HT-29 (cell line): ENCODE data around the gene IQSEC1. TPM values are rescaled to one million over a fixed set of nuclear protein-coding genes. Genes with fewer than 3 reads are reported as not detected.

Experiments
- DNase-seq: peaks from one replicate; pipeline ENCODE4 v3.0.0-alpha.2; 2015; ENCODE audit warnings: low spot score
- total RNA-seq: library from RNA; depleted of rRNA; stranded (reverse); fragments of >200 nt; shearing (Covaris generic); gene quantifications from 2 replicates; pipeline ENCODE4 v1.2.3, GENCODE V29; 2014

Gene IQSEC1
- total RNA-seq, 1 experiment from 2014 or later, result 4.8 TPM

- no peak for DNase-seq
Measured at GRCh38 chr3:13016083-13016720, 57.0 kb downstream of the IQSEC1 start.

- DNase-seq, result no peak
Measured at GRCh38 chr3:13015286-13016082, 57.7 kb downstream of the IQSEC1 start.

- no peak for DNase-seq
Measured at GRCh38 chr3:13014755-13015285, 58.4 kb downstream of the IQSEC1 start.

- DNase-seq, result no peak
Measured at GRCh38 chr3:13013994-13014754, 59.1 kb downstream of the IQSEC1 start.

- DNase-seq, result no peak
Measured at GRCh38 chr3:13013566-13013965, 59.7 kb downstream of the IQSEC1 start.

- DNase-seq, result no peak
Measured at GRCh38 chr3:13013151-13013561, 60.1 kb downstream of the IQSEC1 start.

- DNase-seq, result no peak
Measured at GRCh38 chr3:13012221-13012691, 61.0 kb downstream of the IQSEC1 start.

- no peak for DNase-seq
Measured at GRCh38 chr3:13011573-13012220, 61.5 kb downstream of the IQSEC1 start.

GRCh38 chr3:13010780-13011572 lies 62.3 kb downstream of the IQSEC1 start:
- no peak for DNase-seq

- no peak for DNase-seq
Measured at GRCh38 chr3:13009946-13010315, 63.3 kb downstream of the IQSEC1 start.

- no peak for DNase-seq
Measured at GRCh38 chr3:13009132-13009945, 63.9 kb downstream of the IQSEC1 start.

- no peak for DNase-seq
Measured at GRCh38 chr3:13008155-13008995, 64.9 kb downstream of the IQSEC1 start.

GRCh38 chr3:13007251-13007941 lies 65.8 kb downstream of the IQSEC1 start:
- no peak for DNase-seq

GRCh38 chr3:13006216-13006990 lies 66.8 kb downstream of the IQSEC1 start:
- DNase-seq, result no peak

- DNase-seq, result no peak
Measured at GRCh38 chr3:13005301-13005700, 67.9 kb downstream of the IQSEC1 start.

GRCh38 chr3:13004376-13004775 lies 68.9 kb downstream of the IQSEC1 start:
- no peak for DNase-seq

- DNase-seq, result no peak
Measured at GRCh38 chr3:13003608-13004007, 69.6 kb downstream of the IQSEC1 start.
